ENCODE results near the gene FCN1. TPM values are rescaled to one million over a fixed set of nuclear protein-coding genes. Genes with fewer than 3 reads are reported as not detected.

FCN1 gene
- polyA plus RNA-seq, 3 donors = 2,884 to 7,680 (median 6,268) TPM

DNA sequence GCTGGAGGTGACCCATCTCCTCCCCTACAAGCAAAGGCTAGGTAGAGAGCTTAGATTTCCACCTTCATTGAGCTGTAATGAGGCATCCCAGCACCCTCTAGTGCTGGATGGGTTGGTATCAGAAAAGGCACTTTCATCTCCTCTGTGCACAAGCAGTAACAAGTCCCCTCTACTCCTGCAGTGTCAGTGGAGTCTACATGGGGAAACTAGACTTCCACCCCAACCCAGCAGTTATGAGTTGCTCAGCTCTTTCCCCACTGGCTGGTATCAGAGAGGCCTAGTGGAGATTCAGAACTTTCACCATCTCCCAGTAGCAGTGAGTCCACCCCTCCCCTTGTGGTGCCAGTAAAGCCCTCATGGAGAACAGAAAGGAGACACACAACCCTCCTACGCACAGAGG lies 17.9 kb downstream of the FCN1 start:
- no CpG with 5 or more reads among the region's 1 CpG for WGBS (ENCODE audit: insufficient coverage)
- H3K79me2 ChIP-seq (ENCODE audit: insufficient read depth, low read length) = no peaks in the 10 kb centered on the region
- peak in 1 of 3 donors; percentile 0 for DNase-seq
- H3K36me3 Mint-ChIP-seq = no peaks in the 10 kb centered on the region
- H3K4me3 Mint-ChIP-seq = no peak overlapping the region
- no peaks in the 10 kb centered on the region for H3K27me3 ChIP-seq (ENCODE audit: control insufficient read depth in 2 of 2, insufficient read depth in 2 of 2, low read length in 2 of 2)
- no peak overlapping the region for H3K27ac ChIP-seq (ENCODE audit: low read depth in 1 of 2, low read length in 2 of 2)
- H3K9ac ChIP-seq (ENCODE audit: insufficient read depth, low read length, poor library complexity, severe bottlenecking) = no peak overlapping the region
- H3K36me3 ChIP-seq (replicated peaks in 1 of 2; ENCODE audit: control insufficient read depth in 1 of 2, insufficient read depth in 2 of 2, low read length in 2 of 2) = no peaks in the 10 kb centered on the region
- no peaks in the 10 kb centered on the region for H3K4me1 ChIP-seq (ENCODE audit: control insufficient read depth in 1 of 2, insufficient read depth in 2 of 2, low read length in 2 of 2)
- H3K4me1 Mint-ChIP-seq = peaks cover 5% of the 10 kb centered on the region
- intact Hi-C loops (cut with micrococcal nuclease) = loop anchor here in 1 of 2 donors (5.0 kb wide), 1 partner anchor 37 kb away; no protein-coding TSS in a partner anchor
- H3K4me3 ChIP-seq (replicated peaks in 1 of 3; ENCODE audit: low read depth in 2 of 3, low read length in 3 of 3) = no peak overlapping the region
- peaks cover 29 to 60% of the 10 kb centered on the region in 2 donors for H3K9me3 ChIP-seq (replicated peaks in 1 of 2; ENCODE audit: control insufficient read depth in 1 of 2, insufficient read depth in 1 of 2, low read length in 2 of 2)
- H3K27me3 Mint-ChIP-seq (ENCODE audit: low read depth in 3 of 3) = peaks cover 2 to 20% (median 8%) of the 10 kb centered on the region in 3 donors
- H4K20me1 ChIP-seq (ENCODE audit: insufficient read depth, low read length) = no peaks in the 10 kb centered on the region
- H3K9me3 Mint-ChIP-seq = peaks cover 27 to 77% (median 57%) of the 10 kb centered on the region in 7 donors
- no peak overlapping the region for H2AFZ ChIP-seq (ENCODE audit: insufficient read depth, low read depth, low read length, poor library complexity, severe bottlenecking)
- H3K4me2 ChIP-seq (replicated peaks; ENCODE audit: extremely low read depth, low read length, poor library complexity, severe bottlenecking) = no peak overlapping the region
- no peak overlapping the region for H3K27ac Mint-ChIP-seq
- TF ChIP-seq, protein P1, sequence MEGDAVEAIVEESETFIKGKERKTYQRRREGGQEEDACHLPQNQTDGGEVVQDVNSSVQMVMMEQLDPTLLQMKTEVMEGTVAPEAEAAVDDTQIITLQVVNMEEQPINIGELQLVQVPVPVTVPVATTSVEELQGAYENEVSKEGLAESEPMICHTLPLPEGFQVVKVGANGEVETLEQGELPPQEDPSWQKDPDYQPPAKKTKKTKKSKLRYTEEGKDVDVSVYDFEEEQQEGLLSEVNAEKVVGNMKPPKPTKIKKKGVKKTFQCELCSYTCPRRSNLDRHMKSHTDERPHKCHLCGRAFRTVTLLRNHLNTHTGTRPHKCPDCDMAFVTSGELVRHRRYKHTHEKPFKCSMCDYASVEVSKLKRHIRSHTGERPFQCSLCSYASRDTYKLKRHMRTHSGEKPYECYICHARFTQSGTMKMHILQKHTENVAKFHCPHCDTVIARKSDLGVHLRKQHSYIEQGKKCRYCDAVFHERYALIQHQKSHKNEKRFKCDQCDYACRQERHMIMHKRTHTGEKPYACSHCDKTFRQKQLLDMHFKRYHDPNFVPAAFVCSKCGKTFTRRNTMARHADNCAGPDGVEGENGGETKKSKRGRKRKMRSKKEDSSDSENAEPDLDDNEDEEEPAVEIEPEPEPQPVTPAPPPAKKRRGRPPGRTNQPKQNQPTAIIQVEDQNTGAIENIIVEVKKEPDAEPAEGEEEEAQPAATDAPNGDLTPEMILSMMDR (IDR thresholded peaks at IDR 0.05) = no peak

DNA sequence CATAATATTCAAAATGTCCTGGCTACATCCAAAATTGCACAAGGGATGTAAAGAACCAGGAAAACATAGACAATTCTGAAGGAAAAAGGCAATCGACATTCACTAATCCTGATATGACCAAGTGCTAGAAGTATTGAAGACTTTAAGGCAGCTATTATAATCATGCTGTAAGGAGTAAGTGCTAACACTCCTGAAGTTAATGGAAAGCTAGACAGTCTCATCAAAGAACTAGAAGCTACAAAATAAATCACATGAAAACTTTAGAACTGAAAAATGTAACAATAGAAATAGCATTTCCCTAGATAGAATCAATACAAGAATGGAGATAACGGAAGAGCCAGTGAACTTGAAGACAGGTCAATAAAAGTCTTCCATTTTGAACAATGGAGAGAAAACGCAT lies 18.5 kb downstream of the FCN1 start:
- TF ChIP-seq, protein P1 (IDR thresholded peaks at IDR 0.05) = no peak
- no peak overlapping the region for H3K4me2 ChIP-seq (replicated peaks; ENCODE audit: extremely low read depth, low read length, poor library complexity, severe bottlenecking)
- H3K27ac Mint-ChIP-seq = no peak overlapping the region

More for the DNA sequence above, 18.5 kb downstream of the FCN1 start:
- H3K27ac ChIP-seq (ENCODE audit: low read depth in 1 of 2, low read length in 2 of 2) = no peak overlapping the region
- Mint-ChIP-seq H3K36me3 (no peaks in the 10 kb centered on the region), H3K4me3 (no peak overlapping the region), H3K27me3 (ENCODE audit: low read depth in 3 of 3) (peaks cover 2 to 22% (median 8%) of the 10 kb centered on the region in 3 donors), H3K9me3 (peaks cover 26 to 74% (median 56%) of the 10 kb centered on the region in 7 donors), H3K4me1 (peaks cover 5% of the 10 kb centered on the region)
- H3K79me2 ChIP-seq (ENCODE audit: insufficient read depth, low read length) = no peaks in the 10 kb centered on the region
- no peaks in the 10 kb centered on the region for H3K4me1 ChIP-seq (ENCODE audit: control insufficient read depth in 1 of 2, insufficient read depth in 2 of 2, low read length in 2 of 2)
- H3K27me3 ChIP-seq (ENCODE audit: control insufficient read depth in 2 of 2, insufficient read depth in 2 of 2, low read length in 2 of 2) = no peaks in the 10 kb centered on the region
- peaks cover 29 to 62% of the 10 kb centered on the region in 2 donors for H3K9me3 ChIP-seq (replicated peaks in 1 of 2; ENCODE audit: control insufficient read depth in 1 of 2, insufficient read depth in 1 of 2, low read length in 2 of 2)
- no peak overlapping the region for H3K4me3 ChIP-seq (replicated peaks in 1 of 3; ENCODE audit: low read depth in 2 of 3, low read length in 3 of 3)
- no CpG with 5 or more reads among the region's 3 CpGs for WGBS (ENCODE audit: insufficient coverage)
- H4K20me1 ChIP-seq (ENCODE audit: insufficient read depth, low read length) = no peaks in the 10 kb centered on the region
- intact Hi-C loops (cut with micrococcal nuclease) = no loop called here
- no peak for DNase-seq
- no peaks in the 10 kb centered on the region for H3K36me3 ChIP-seq (replicated peaks in 1 of 2; ENCODE audit: control insufficient read depth in 1 of 2, insufficient read depth in 2 of 2, low read length in 2 of 2)
- H3K9ac ChIP-seq (ENCODE audit: insufficient read depth, low read length, poor library complexity, severe bottlenecking) = no peak overlapping the region
- no peak overlapping the region for H2AFZ ChIP-seq (ENCODE audit: insufficient read depth, low read depth, low read length, poor library complexity, severe bottlenecking)

All from CD14-positive monocyte (primary cell).